Measurements from ENCODE around the gene NAV3. TPM values are rescaled to one million over a fixed set of nuclear protein-coding genes. Genes with fewer than 3 reads are reported as not detected.

Gene NAV3
- total RNA-seq, 1 experiment from 2014 or later = 3.0 TPM

- no peak overlapping the region for H3K4me2 ChIP-seq (ENCODE audit: insufficient read depth, insufficient read length, low read length)
- H3T11ph ChIP-seq (ENCODE audit: low read length) = no peak overlapping the region
- H3K79me2 ChIP-seq (ENCODE audit: insufficient read depth, low read length) = no peaks in the 10 kb centered on the region
- H2BK20ac ChIP-seq (ENCODE audit: low read depth, low read length, poor library complexity, severe bottlenecking) = no peak overlapping the region
- H3K79me1 ChIP-seq (ENCODE audit: insufficient read depth, low read depth, low read length, poor library complexity, severe bottlenecking) = no peaks in the 10 kb centered on the region
- H2AFZ ChIP-seq (ENCODE audit: low read length) = no peak overlapping the region
- no peak overlapping the region for H2AK5ac ChIP-seq (ENCODE audit: insufficient read length, low read length)
- no peaks in the 10 kb centered on the region for H3K9me3 Mint-ChIP-seq
- no peak overlapping the region for H3K27ac ChIP-seq (ENCODE audit: insufficient read length, low read depth, low read length)
- H2BK12ac ChIP-seq (ENCODE audit: insufficient read length, low read depth, low read length) = no peak overlapping the region
- no peaks in the 10 kb centered on the region for H3K23me2 ChIP-seq (ENCODE audit: insufficient read length, low read depth, low read length, poor library complexity, severe bottlenecking)
- H3K27me3 Mint-ChIP-seq (ENCODE audit: low read depth) = no peaks in the 10 kb centered on the region
- no peak overlapping the region for H3K27ac Mint-ChIP-seq
- no peaks in the 10 kb centered on the region for H3K27me3 ChIP-seq (ENCODE audit: insufficient read depth, low read length)
- no peak for TF ChIP-seq CTCF (conservative IDR thresholded peaks at IDR 0.05)
- no peak overlapping the region for H3K4me3 Mint-ChIP-seq
- DNase-seq = no peak
- no peak overlapping the region for H4K5ac ChIP-seq (ENCODE audit: insufficient read length, low read depth, low read length)
- H3K23ac ChIP-seq (ENCODE audit: insufficient read length, low read depth, low read length) = no peak overlapping the region
- no peak overlapping the region for H2BK15ac ChIP-seq (ENCODE audit: low read depth, low read length)
- no peak overlapping the region for H3K56ac ChIP-seq (ENCODE audit: insufficient read length, low read depth, low read length)
- no peak overlapping the region for H2BK120ac ChIP-seq (ENCODE audit: low read depth, low read length, poor library complexity, severe bottlenecking)
- H3K14ac ChIP-seq (ENCODE audit: insufficient read depth, low read length) = no peak overlapping the region
- no peak overlapping the region for H2BK5ac ChIP-seq (ENCODE audit: insufficient read length, low read length)
- H3K9me3 ChIP-seq (ENCODE audit: control insufficient read depth, low read depth, low read length) = no peaks in the 10 kb centered on the region
- H3K18ac ChIP-seq (ENCODE audit: insufficient read length, low read depth, low read length) = no peak overlapping the region
- no peak overlapping the region for H4K8ac ChIP-seq (replicated peaks; ENCODE audit: insufficient read length, low read depth, low read length)
- no CpG with 5 or more reads among the region's 2 CpGs for WGBS (ENCODE audit: extremely low coverage, insufficient read length, low lambda C conversion rate)
- H3K36me3 Mint-ChIP-seq (ENCODE audit: insufficient read depth in 1 of 3, low read depth in 3 of 3) = no peaks in the 10 kb centered on the region
- H3K4ac ChIP-seq (ENCODE audit: low read depth, low read length) = no peak overlapping the region
- H3K4me1 ChIP-seq (ENCODE audit: insufficient read depth, low read length) = no peaks in the 10 kb centered on the region
- peaks cover 9 to 13% of the 10 kb centered on the region in 2 experiments for H3K4me1 Mint-ChIP-seq
- H3K9ac ChIP-seq (ENCODE audit: extremely low read depth, insufficient read length, low read length) = no peak overlapping the region
- H4K20me1 ChIP-seq (ENCODE audit: control insufficient read depth, insufficient read depth, insufficient read length) = no peaks in the 10 kb centered on the region
- no peak overlapping the region for H4K91ac ChIP-seq (ENCODE audit: insufficient read length, low read depth, low read length)
These were observed 133.0 kb downstream of the NAV3 start for GRCh38 chr12:77963576-77964178.
